ENCODE data around the gene PRAMEF17.
"Not testable (repeated sequence)": the region's sequence is repeated elsewhere in the genome, so short reads cannot be mapped to it uniquely, and the experiment has no call there.

PRAMEF17 gene, protein sequence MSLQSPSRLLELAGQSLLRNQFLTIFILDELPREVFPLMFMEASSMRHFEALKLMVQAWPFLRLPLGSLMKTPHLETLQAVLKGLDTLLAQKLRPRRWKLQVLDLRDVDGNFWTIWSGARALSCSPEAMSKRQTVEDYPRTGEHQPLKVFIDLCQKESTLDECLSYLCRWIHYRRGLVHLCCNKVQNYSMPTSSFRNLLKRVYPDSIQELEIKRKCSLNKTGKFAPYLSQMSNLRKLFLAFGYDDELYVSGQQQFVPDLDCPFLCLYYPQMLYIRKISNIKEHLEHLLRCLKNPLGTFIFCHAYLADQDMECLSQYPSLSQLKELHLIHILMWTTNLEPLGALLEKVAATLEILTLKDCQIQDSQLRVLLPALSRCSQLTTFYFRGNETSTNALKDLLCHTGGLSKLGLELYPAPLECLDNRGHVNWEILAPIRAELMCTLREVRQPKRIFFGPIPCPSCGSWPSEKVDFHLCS

DNA sequence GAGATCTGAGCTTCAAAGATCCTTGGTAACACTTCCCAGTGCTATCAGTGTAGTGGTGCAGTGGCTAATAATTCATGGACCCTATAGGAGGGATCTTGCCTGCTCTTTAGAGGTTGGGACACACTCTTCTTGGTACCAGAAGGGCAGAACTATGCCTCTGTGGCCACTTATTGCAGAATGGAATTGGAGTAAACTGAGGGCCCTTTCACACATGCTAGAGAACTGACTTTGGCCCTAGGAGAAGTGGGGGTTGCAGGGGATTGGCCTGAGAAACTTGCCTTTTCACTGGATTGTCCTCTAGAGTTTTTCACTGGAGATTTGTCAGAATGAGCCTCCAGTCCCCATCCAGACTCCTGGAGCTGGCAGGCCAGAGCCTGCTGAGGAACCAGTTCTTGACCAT, at the start of gene PRAMEF17:
Gene PRAMEF17 (plus strand): TSS at position 301 of the 400 bp plus-strand sequence. CDS start 26 bp downstream, at position 327.
- not testable (repeated sequence) for H3K4me1 ChIP-seq (ENCODE audit: control insufficient read depth, insufficient read depth, low read length); H3K27me3 ChIP-seq (ENCODE audit: control insufficient read depth, insufficient read depth, low read length); H3K9me3 ChIP-seq (ENCODE audit: control insufficient read depth, insufficient read depth, low read length); H3K36me3 ChIP-seq (ENCODE audit: control insufficient read depth, insufficient read depth, low read length); H3K9ac ChIP-seq (ENCODE audit: low read depth, low read length); H3K4me3 ChIP-seq (ENCODE audit: low read depth, low read length)

DNA sequence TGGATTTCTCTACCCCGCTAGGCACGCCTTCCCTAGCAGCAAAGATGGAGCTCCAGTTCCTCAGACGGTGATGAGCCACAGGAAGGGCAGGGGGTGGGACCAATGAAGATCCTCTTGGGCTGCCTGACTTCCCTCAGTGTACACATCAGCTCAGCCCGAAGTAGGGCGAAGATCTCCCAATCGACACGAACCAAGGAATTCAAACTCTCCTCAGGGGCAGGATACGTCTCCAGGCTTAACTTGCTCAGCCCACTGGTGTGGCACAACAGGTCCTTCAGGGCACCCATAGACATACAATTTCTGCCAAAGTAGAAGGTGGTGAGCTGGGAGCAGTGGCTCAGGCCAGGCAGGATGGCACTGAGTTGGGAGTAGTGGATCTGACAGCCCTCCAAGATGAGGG, 46.9 kb upstream of the PRAMEF17 start:
- not testable (repeated sequence) for H3K4me3 ChIP-seq (ENCODE audit: low read depth, low read length); H3K36me3 ChIP-seq (ENCODE audit: control insufficient read depth, insufficient read depth, low read length); H3K9ac ChIP-seq (ENCODE audit: low read depth, low read length); H3K27me3 ChIP-seq (ENCODE audit: control insufficient read depth, insufficient read depth, low read length); H3K4me1 ChIP-seq (ENCODE audit: control insufficient read depth, insufficient read depth, low read length); H3K9me3 ChIP-seq (ENCODE audit: control insufficient read depth, insufficient read depth, low read length)

DNA sequence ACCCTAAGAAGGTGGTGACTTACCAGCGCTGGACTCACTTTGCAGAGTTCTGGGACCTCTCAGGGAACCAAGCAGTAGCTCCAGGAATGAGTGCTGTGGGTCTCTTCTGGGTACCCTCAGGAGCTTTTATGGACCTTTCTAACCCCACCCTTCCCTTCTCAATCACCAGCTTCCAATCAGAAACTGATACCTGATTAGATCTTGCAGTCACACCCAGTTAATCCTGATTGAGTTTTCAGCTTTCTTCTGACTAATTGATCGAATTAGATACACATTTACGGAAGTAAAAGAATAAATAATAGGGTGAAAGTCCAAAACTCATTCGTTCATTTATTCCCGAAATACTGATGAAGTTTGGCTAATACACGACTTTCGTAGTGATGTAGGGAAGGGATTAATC, 42.4 kb upstream of the PRAMEF17 start, which contains the start of gene PRAMEF14:
Gene PRAMEF14 (minus strand): TSS at position 101 of the 400 bp plus-strand sequence. CDS start 1,820 bp downstream, outside the sequence.
- not testable (repeated sequence) for H3K9ac ChIP-seq (ENCODE audit: low read depth, low read length); H3K27me3 ChIP-seq (ENCODE audit: control insufficient read depth, insufficient read depth, low read length); H3K36me3 ChIP-seq (ENCODE audit: control insufficient read depth, insufficient read depth, low read length); H3K4me1 ChIP-seq (ENCODE audit: control insufficient read depth, insufficient read depth, low read length); H3K9me3 ChIP-seq (ENCODE audit: control insufficient read depth, insufficient read depth, low read length); H3K4me3 ChIP-seq (ENCODE audit: low read depth, low read length)

DNA sequence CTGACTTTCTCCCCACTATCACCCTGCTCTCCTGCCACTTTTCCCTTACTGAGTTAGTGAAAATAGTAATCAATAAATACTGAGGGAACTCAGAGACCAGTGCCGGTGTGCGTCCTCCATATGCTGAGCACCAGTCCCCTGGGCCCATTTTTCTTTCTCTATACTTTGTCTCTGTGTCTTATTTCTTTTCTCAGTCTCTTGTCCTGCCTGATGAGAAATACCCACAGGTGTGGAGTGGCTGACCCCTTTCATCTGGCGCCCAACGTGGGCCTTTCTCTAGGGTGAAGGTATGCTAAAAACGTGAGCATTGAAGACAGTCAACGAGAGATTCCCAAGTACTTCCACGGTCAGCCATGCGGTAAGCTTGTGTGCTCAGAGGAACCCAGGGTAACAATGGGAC, 36.0 kb upstream of the PRAMEF17 start:
- not testable (repeated sequence) for H3K4me1 ChIP-seq (ENCODE audit: control insufficient read depth, insufficient read depth, low read length); H3K9me3 ChIP-seq (ENCODE audit: control insufficient read depth, insufficient read depth, low read length); H3K27me3 ChIP-seq (ENCODE audit: control insufficient read depth, insufficient read depth, low read length); H3K4me3 ChIP-seq (ENCODE audit: low read depth, low read length); H3K9ac ChIP-seq (ENCODE audit: low read depth, low read length); H3K36me3 ChIP-seq (ENCODE audit: control insufficient read depth, insufficient read depth, low read length)

DNA sequence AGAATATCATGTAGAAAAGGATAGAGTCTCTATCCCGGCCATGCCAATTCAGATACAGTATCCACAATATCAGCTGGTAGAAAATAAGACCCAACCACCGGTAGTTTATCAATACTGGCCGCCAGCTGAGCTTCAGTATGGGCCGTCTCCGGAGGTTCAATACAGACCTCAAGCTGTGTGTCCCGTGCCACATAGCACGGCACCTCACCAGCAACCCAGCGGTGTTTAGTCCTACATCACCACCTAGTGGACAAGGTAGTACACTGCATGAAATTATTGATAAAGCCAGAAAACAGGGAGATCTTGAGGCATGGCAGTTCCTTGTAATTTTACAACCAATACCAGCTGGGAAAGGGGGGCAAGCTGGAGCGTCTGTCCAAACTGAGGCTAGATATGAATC, 35.0 kb upstream of the PRAMEF17 start:
- not testable (repeated sequence) for H3K4me1 ChIP-seq (ENCODE audit: control insufficient read depth, insufficient read depth, low read length); H3K4me3 ChIP-seq (ENCODE audit: low read depth, low read length); H3K36me3 ChIP-seq (ENCODE audit: control insufficient read depth, insufficient read depth, low read length); H3K27me3 ChIP-seq (ENCODE audit: control insufficient read depth, insufficient read depth, low read length); H3K9me3 ChIP-seq (ENCODE audit: control insufficient read depth, insufficient read depth, low read length); H3K9ac ChIP-seq (ENCODE audit: low read depth, low read length)

DNA sequence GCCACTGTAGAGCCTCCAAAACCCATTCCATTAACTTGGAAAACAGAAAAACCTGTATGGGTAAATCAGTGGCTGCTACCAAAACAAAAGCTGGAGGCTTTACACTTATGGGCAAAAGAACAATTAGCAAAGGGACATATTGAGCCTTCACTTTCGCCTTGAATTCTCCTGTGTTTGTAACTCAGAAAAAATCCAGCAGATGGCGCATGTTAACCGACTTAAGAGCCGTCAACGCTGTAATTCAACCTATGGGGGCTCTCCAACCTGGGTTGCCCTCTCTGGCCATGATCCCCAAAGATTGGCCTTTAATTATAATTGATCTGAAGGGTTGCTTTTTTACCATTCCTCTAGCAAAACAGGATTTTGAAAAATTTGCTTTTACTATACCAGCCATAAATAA, 32.7 kb upstream of the PRAMEF17 start:
- not testable (repeated sequence) for H3K4me3 ChIP-seq (ENCODE audit: low read depth, low read length); H3K27me3 ChIP-seq (ENCODE audit: control insufficient read depth, insufficient read depth, low read length); H3K9ac ChIP-seq (ENCODE audit: low read depth, low read length)

DNA sequence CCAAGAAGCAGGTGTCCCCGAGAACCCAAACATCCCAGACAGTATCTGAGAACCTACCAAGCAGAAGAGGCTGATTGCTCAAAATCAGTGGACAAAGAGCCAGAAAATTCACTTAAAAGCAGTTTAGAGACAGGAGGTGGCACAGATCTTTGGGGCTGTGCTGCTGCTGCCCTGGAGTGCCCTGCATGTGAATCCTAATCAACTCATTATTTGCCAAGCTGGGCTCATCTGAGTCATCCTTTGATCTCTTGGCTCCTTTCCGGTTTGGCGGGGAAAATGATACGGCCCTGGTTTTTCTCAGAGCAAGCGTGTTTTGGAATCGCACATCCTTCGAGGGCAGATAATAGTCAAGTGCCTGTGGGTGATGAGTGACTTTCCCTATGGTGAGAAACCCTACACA, 27.1 kb upstream of the PRAMEF17 start:
- not testable (repeated sequence) for H3K9ac ChIP-seq (ENCODE audit: low read depth, low read length); H3K4me3 ChIP-seq (ENCODE audit: low read depth, low read length); H3K36me3 ChIP-seq (ENCODE audit: control insufficient read depth, insufficient read depth, low read length); H3K27me3 ChIP-seq (ENCODE audit: control insufficient read depth, insufficient read depth, low read length); H3K9me3 ChIP-seq (ENCODE audit: control insufficient read depth, insufficient read depth, low read length); H3K4me1 ChIP-seq (ENCODE audit: control insufficient read depth, insufficient read depth, low read length)

More for the DNA sequence above, 32.7 kb upstream of the PRAMEF17 start:
- H3K9me3 ChIP-seq (ENCODE audit: control insufficient read depth, insufficient read depth, low read length); H3K4me1 ChIP-seq (ENCODE audit: control insufficient read depth, insufficient read depth, low read length); H3K36me3 ChIP-seq (ENCODE audit: control insufficient read depth, insufficient read depth, low read length): not testable (repeated sequence)

DNA sequence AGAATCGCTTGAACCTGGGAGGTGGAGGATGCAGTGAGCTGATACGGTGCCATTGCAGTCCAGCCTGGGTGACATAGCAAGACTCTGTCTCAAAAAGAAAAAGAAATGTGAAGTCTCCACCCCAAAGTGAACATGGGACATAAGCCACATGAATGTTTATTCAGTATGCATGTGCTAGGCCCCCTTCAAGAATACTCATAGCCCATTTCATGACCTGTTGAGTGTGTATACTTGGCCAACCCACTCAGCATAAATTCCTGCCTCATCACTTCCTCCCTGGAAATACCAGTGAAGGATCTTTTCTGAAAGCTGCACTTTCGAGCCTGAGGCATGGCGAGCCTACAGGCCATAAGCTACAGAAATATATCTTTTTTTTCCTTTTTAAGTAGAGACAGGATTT, 24.5 kb upstream of the PRAMEF17 start:
- not testable (repeated sequence) for H3K4me3 ChIP-seq (ENCODE audit: low read depth, low read length); H3K36me3 ChIP-seq (ENCODE audit: control insufficient read depth, insufficient read depth, low read length); H3K27me3 ChIP-seq (ENCODE audit: control insufficient read depth, insufficient read depth, low read length); H3K9ac ChIP-seq (ENCODE audit: low read depth, low read length); H3K9me3 ChIP-seq (ENCODE audit: control insufficient read depth, insufficient read depth, low read length); H3K4me1 ChIP-seq (ENCODE audit: control insufficient read depth, insufficient read depth, low read length)

DNA sequence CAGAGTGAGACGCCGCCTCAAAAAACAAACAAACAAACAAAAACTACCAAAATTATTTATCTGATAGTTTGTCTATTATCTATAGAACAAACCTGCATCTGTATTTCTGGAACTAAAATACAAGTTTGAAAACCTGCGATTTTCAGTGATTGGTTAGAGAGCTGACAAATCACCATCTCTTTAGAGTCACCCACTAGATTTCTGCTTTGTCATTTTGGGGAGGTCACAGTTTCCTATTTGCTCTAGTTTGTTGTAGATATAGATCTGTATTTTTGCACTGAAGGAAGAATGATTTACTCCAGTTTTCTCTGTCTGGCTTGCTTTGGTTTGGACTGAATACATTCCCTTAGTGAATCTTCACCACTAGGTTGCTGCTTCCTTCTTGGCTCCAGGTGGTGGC, 22.9 kb upstream of the PRAMEF17 start:
- not testable (repeated sequence) for H3K27me3 ChIP-seq (ENCODE audit: control insufficient read depth, insufficient read depth, low read length); H3K9ac ChIP-seq (ENCODE audit: low read depth, low read length); H3K9me3 ChIP-seq (ENCODE audit: control insufficient read depth, insufficient read depth, low read length); H3K4me3 ChIP-seq (ENCODE audit: low read depth, low read length); H3K36me3 ChIP-seq (ENCODE audit: control insufficient read depth, insufficient read depth, low read length); H3K4me1 ChIP-seq (ENCODE audit: control insufficient read depth, insufficient read depth, low read length)

DNA sequence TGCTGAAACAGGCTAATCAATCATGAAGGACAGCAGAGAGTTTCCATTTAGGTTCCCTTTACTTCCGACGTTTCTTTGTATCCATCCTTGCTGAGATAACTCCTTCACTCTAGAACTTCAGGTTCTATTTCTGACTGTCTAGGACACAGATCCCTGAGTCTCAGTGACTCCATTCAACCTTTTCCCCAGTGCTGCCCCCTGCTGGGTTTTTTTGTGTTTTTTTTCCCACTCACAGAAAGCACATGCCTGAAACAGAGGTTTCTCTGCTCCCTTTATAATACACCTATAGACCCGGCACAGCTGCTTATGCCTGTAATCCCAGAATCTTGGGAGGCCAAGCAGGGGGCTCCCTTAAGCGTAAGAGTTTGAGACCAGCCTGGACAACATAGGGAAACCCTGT, 20.9 kb upstream of the PRAMEF17 start:
- not testable (repeated sequence) for H3K36me3 ChIP-seq (ENCODE audit: control insufficient read depth, insufficient read depth, low read length); H3K27me3 ChIP-seq (ENCODE audit: control insufficient read depth, insufficient read depth, low read length); H3K4me3 ChIP-seq (ENCODE audit: low read depth, low read length); H3K9me3 ChIP-seq (ENCODE audit: control insufficient read depth, insufficient read depth, low read length); H3K9ac ChIP-seq (ENCODE audit: low read depth, low read length); H3K4me1 ChIP-seq (ENCODE audit: control insufficient read depth, insufficient read depth, low read length)

DNA sequence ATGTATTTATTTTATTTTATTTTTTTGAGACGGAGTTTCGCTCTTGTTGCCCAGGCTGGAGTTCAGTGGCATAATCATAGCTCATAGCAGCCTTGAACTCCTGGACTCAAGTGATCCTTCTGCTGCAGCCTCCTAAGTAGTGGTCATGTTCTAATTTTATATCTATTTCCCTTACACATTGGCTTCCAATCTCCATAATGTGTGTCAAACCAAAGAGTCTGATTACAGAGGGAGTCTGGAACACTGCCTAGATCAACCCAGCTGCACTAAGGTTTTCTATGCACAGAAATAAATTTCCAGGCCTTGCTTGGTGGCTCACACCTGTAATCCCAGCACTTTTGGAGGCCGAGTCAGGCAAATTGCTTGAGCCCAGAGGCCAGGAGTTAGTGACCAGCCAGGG, 10.4 kb upstream of the PRAMEF17 start:
- H3K36me3 ChIP-seq (ENCODE audit: control insufficient read depth, insufficient read depth, low read length); H3K4me3 ChIP-seq (ENCODE audit: low read depth, low read length); H3K9ac ChIP-seq (ENCODE audit: low read depth, low read length); H3K9me3 ChIP-seq (ENCODE audit: control insufficient read depth, insufficient read depth, low read length); H3K4me1 ChIP-seq (ENCODE audit: control insufficient read depth, insufficient read depth, low read length); H3K27me3 ChIP-seq (ENCODE audit: control insufficient read depth, insufficient read depth, low read length): not testable (repeated sequence)

DNA sequence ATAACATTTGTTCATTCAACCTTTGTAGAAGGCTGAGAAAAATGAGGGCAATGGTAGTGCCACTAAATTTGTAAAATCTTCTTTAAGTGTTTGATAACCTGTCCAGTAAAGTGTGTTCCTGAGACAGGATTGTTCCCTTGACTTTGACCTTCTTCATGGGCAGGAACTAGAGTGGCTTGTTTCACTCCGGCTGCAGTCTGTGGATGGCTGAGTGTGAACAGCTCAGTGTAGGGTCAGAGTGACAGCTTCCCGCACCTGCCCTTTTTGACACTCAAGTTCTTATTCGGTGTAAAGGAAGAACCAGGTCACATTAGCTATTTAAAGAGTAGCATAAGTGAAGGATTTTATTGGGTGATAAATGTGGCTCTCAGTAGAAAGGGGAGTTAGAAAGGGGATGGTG, 9.1 kb upstream of the PRAMEF17 start:
- not testable (repeated sequence) for H3K4me3 ChIP-seq (ENCODE audit: low read depth, low read length); H3K4me1 ChIP-seq (ENCODE audit: control insufficient read depth, insufficient read depth, low read length); H3K9ac ChIP-seq (ENCODE audit: low read depth, low read length); H3K9me3 ChIP-seq (ENCODE audit: control insufficient read depth, insufficient read depth, low read length); H3K27me3 ChIP-seq (ENCODE audit: control insufficient read depth, insufficient read depth, low read length); H3K36me3 ChIP-seq (ENCODE audit: control insufficient read depth, insufficient read depth, low read length)
